Right lobe of liver (tissue), 4 donors: ENCODE results near the gene DEFB114.

Source experiments
- POLR2A ChIP-seq: fragments of 450-650 bp; IDR thresholded peaks from one replicate; pipeline ENCODE4 v1.6.1; 2017; ENCODE audit warnings: antibody characterized with exemption, mild to moderate bottlenecking
- TF ChIP-seq, protein P1 (sequence below), 4 donors: fragments of 200-600 bp in 3 of 4; fragments of 450-650 bp in 1 of 4; IDR thresholded peaks; one replicate each; pipeline versions ENCODE4 v1.5.1 to v1.8.0; 2016 to 2022; ENCODE audit warnings: antibody characterized with exemption in 4 of 4, mild to moderate bottlenecking in 2 of 4
- donor health status: DM: no; HTN: no; CAD: no.
- donor health status: DM: no; HTN: no; CAD: no.
- donor health status: DM: no; HTN: yes; CAD: no.

DNA sequence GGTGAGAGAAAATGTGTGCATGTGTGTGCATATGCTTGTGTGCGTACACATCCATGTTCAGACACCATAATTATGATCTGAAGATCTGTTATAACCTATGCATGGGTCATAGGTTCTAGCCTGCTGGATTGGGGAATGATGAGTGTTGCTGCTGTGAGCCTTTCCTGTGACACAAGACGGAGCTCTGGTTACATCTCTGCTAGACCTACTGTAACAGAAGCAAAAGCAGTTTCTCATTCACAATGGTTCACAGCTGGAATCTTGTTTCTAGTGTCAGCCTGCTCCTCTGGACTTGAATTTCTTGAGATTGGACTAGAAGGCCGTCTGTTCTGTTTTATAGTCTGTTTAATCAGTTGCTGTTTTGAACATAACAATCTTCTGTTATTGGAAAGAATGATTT lies 40.1 kb downstream of the DEFB114 start:
- no peak for TF ChIP-seq POLR2A
- TF ChIP-seq, protein P1, sequence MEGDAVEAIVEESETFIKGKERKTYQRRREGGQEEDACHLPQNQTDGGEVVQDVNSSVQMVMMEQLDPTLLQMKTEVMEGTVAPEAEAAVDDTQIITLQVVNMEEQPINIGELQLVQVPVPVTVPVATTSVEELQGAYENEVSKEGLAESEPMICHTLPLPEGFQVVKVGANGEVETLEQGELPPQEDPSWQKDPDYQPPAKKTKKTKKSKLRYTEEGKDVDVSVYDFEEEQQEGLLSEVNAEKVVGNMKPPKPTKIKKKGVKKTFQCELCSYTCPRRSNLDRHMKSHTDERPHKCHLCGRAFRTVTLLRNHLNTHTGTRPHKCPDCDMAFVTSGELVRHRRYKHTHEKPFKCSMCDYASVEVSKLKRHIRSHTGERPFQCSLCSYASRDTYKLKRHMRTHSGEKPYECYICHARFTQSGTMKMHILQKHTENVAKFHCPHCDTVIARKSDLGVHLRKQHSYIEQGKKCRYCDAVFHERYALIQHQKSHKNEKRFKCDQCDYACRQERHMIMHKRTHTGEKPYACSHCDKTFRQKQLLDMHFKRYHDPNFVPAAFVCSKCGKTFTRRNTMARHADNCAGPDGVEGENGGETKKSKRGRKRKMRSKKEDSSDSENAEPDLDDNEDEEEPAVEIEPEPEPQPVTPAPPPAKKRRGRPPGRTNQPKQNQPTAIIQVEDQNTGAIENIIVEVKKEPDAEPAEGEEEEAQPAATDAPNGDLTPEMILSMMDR (IDR thresholded peaks at IDR 0.05): no peak
